Fibroblast of skin of left quadriceps (primary cell): ENCODE data around the gene CCR4.
"Not testable (repeated sequence)": the region's sequence is repeated elsewhere in the genome, so short reads cannot be mapped to it uniquely, and the experiment has no call there.

Experiments
- DNase-seq, 2 experiments: peaks; one replicate each; pipeline ENCODE4 v3.0.0-alpha.2; 2013; ENCODE audit warnings: low read depth in 2 of 2

CCR4 gene

GRCh38 chr3:32952369-32953077, 1.1 kb downstream of the CCR4 start:
- no peak for DNase-seq

- no peak for DNase-seq
Measured at GRCh38 chr3:32954506-32954905, 3.1 kb downstream of the CCR4 start.

GRCh38 chr3:32956750-32957570, 5.5 kb downstream of the CCR4 start:
- DNase-seq, result peak; percentile 13

- no peak for DNase-seq
Measured at GRCh38 chr3:32958509-32958908, 7.1 kb downstream of the CCR4 start.

- DNase-seq, result no peak
Measured at GRCh38 chr3:32959371-32959770, 7.9 kb downstream of the CCR4 start.

- DNase-seq, result no peak
Measured at GRCh38 chr3:32960404-32961170, 9.1 kb downstream of the CCR4 start.

GRCh38 chr3:32961189-32961715, 9.8 kb downstream of the CCR4 start:
- DNase-seq, result no peak

GRCh38 chr3:32963871-32964270, 12.4 kb downstream of the CCR4 start:
- no peak for DNase-seq

GRCh38 chr3:32964781-32965180, 13.3 kb downstream of the CCR4 start:
- DNase-seq, result not testable (repeated sequence)

GRCh38 chr3:32965617-32966213, 14.3 kb downstream of the CCR4 start:
- DNase-seq, result not testable (repeated sequence)

GRCh38 chr3:32966627-32967026, 15.2 kb downstream of the CCR4 start:
- DNase-seq, result not testable (repeated sequence)

GRCh38 chr3:32968166-32968919, 16.9 kb downstream of the CCR4 start:
- no peak for DNase-seq

GRCh38 chr3:32968920-32969389, 17.5 kb downstream of the CCR4 start:
- no peak for DNase-seq

GRCh38 chr3:32969656-32970055, 18.2 kb downstream of the CCR4 start:
- no peak for DNase-seq

GRCh38 chr3:32971291-32971690, 19.8 kb downstream of the CCR4 start:
- DNase-seq, result not testable (repeated sequence)

GRCh38 chr3:32972482-32973146, 21.2 kb downstream of the CCR4 start:
- no peak for DNase-seq

- DNase-seq, result no peak
Measured at GRCh38 chr3:32973982-32974381, 22.5 kb downstream of the CCR4 start.

- DNase-seq, result no peak
Measured at GRCh38 chr3:32975891-32976595, 24.6 kb downstream of the CCR4 start.

GRCh38 chr3:32977861-32978260, 26.4 kb downstream of the CCR4 start:
- DNase-seq, result no peak

- no peak for DNase-seq
Measured at GRCh38 chr3:32978331-32978730, 26.9 kb downstream of the CCR4 start.
